Measurements from ENCODE around the gene TSPAN9. TPM values are rescaled to one million over a fixed set of nuclear protein-coding genes. Genes with fewer than 3 reads are reported as not detected.

The TSPAN9 gene
- polyA plus RNA-seq, 2 of the 4 experiments (the other 2 are of a cell fraction) = 12.4 to 16.1 TPM

DNA sequence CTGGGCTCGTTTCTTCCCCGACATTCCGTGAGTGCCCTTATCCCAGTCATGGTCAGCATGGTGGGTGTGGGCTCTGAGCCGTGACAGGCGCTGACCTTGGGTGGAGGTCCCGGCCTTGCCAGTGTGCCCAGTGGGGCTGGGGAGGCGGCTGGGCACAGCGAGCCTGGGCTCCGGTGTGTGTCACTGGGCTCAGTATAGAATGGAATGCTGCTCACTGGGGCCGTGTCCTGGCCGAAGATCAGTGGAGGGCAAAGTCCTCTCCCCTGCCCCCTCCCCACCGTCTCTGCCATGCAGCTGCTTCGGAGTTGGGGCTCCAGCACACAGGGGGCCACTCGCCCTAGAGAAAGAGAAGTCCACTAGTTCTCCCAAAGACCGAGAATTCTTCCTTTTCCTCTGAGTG lies 164.4 kb downstream of the TSPAN9 start:
- ATAC-seq = peak in 1 of 2 experiments; percentile 26; a peak in 1 of 6 replicates

DNA sequence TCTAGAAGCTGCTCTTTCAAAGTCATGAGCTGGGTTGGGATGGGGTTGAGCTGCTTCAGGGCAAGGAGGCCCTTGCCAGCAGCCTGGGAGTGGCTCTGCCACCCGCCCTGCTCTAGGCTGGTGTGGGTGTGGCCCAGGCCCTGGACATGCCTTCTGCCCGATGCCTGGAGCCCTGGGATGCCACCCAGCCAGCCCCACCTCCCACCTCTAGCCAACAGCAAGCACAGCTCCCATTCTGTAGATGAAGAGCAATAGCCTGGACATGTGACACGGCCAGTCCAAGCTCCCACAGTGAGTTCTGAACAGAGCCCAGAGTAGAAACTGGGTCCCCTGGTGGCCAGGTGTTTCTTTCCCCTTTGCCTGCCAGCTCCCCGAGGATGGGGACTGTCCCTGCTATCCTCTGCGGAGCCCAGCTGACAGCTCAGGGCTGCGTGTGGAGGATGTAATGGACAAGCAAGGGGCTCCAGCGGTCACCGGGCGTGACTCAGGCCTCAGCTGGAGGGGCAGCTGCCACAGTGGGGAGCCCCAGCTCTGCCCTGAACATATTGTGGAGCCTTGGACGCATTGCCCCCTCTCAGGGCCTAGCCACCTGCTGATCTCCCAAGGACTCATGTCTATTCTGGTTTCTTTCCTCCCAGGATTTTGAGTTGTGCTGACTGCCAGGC lies 165.2 kb downstream of the TSPAN9 start:
- DNase-seq (ENCODE audit: low read depth in 1 of 2, low spot score in 1 of 2) (peak in 1 of 2 experiments; percentile 7), FAIRE-seq (no peak)
- CTCF ChIA-PET = interaction anchor here (0.9 to 2.5 kb wide), 8 partner anchors 12 to 530 kb away, joined by 3 to 14 read pairs (median 4); no protein-coding TSS in a partner anchor

More for the DNA sequence above, 164.4 kb downstream of the TSPAN9 start:
- POLR2A ChIA-PET = no interaction called here
- no peak overlapping the region for H3K27ac ChIP-seq
- no peaks in the 10 kb centered on the region for H3K9me3 ChIP-seq
- no peak overlapping the region for H3K4me3 ChIP-seq
- DNase-seq (ENCODE audit: low read depth in 1 of 2, low spot score in 1 of 2) (no peak), FAIRE-seq (no peak)
- 72% methylated on average over 15 of the region's 15 CpGs for WGBS (ENCODE audit: missing lambda C conversion rate)
- no peak overlapping the region for H3K4me2 ChIP-seq
- no peak for TF ChIP-seq RNF2 (IDR thresholded peaks at IDR 0.05; ENCODE audit: borderline replicate concordance, low read depth)
- CTCF ChIA-PET = interaction anchor here (0.9 to 2.8 kb wide), 5 partner anchors 12 to 168 kb away, joined by 3 to 14 read pairs (median 7); no protein-coding TSS in a partner anchor
- peaks cover 5% of the 10 kb centered on the region; the same call in 1 of the 3 replicates for H3K4me1 ChIP-seq

DNA sequence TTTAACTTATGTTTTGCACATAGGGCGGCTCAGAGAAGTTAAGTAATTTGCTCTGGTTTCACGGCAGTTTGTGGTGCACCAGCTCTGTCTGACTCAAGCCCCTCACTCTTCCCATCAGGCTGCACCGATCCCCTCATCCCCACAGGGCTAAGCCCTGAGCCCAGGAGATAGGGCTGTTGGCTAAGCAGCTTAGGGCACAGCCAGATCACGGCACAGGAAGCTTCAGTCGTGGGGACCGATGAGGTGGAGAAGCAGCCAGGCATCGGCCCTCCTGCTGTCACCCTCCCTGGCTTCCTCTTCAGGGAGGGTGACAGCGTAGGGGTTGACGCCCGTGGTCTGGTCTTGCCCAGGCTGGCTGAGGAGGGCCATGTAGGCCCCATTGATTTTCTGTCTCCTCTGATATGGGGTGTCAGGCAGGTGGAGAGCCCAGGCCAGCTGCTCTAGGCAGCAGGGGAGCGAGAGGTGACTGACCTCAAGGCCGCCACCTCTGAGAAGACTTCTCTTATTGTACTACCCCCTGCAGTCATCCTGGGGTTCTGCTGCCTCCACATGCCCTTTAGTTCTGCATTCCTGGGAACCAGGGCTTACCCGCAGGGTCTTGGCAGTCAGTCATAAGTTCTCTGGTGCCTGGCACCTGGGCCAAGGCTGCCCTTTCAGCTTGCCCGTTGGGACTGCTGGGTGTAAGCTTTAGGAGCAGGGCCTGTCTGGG lies 166.4 kb downstream of the TSPAN9 start:
- FAIRE-seq (no peak), ATAC-seq (no peak), DNase-seq (ENCODE audit: low read depth in 1 of 2, low spot score in 1 of 2) (no peak)
- H3K27ac ChIP-seq = no peak overlapping the region
- no peaks in the 10 kb centered on the region for H3K9me3 ChIP-seq
- TF ChIP-seq ZSCAN20 (CRISPR knock-in tag; IDR thresholded peaks at IDR 0.05) (no peak), RFX5 (IDR thresholded peaks at IDR 0.05) (no peak), MAFK (IDR thresholded peaks at IDR 0.05; ENCODE audit: partially characterized antibody) (no peak), CBX8 (IDR thresholded peaks at IDR 0.05) (no peak), CHD2 (IDR thresholded peaks at IDR 0.05; ENCODE audit: low read length, partially characterized antibody) (no peak), EP300 (IDR thresholded peaks at IDR 0.05) (no peak), ESRRA (IDR thresholded peaks at IDR 0.05; ENCODE audit: borderline replicate concordance, low read length) (no peak), JUNB (IDR thresholded peaks at IDR 0.05) (no peak), MAZ (IDR thresholded peaks at IDR 0.05; ENCODE audit: borderline replicate concordance, low read depth, low read length) (no peak), HOXB5 (CRISPR knock-in tag; IDR thresholded peaks at IDR 0.05) (no peak), NPAS2 (CRISPR knock-in tag; IDR thresholded peaks at IDR 0.05; ENCODE audit: borderline replicate concordance) (no peak), PHF8 (IDR thresholded peaks at IDR 0.05; ENCODE audit: borderline replicate concordance, low read depth) (no peak), EHF (CRISPR knock-in tag; IDR thresholded peaks at IDR 0.05) (no peak), ZFP36 (IDR thresholded peaks at IDR 0.05; ENCODE audit: borderline replicate concordance, partially characterized antibody) (no peak), BHLHE40 (IDR thresholded peaks at IDR 0.05; ENCODE audit: low read depth, low read length) (no peak)
- TF ChIP-seq, protein P1, sequence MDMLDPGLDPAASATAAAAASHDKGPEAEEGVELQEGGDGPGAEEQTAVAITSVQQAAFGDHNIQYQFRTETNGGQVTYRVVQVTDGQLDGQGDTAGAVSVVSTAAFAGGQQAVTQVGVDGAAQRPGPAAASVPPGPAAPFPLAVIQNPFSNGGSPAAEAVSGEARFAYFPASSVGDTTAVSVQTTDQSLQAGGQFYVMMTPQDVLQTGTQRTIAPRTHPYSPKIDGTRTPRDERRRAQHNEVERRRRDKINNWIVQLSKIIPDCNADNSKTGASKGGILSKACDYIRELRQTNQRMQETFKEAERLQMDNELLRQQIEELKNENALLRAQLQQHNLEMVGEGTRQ (IDR thresholded peaks at IDR 0.05) = no peak
- H3K4me2 ChIP-seq = no peak overlapping the region
- H3K4me1 ChIP-seq = peaks cover 3% of the 10 kb centered on the region; the same call in 1 of the 3 replicates
- WGBS (ENCODE audit: missing lambda C conversion rate) = 68% methylated on average over 14 of the region's 14 CpGs
- CTCF ChIA-PET = interaction anchor here (0.6 to 2.5 kb wide), 10 partner anchors 13 to 529 kb away, joined by 3 to 14 read pairs (median 4); no protein-coding TSS in a partner anchor
- no peak overlapping the region for H3K4me3 ChIP-seq
- POLR2A ChIA-PET = no interaction called here

More for the DNA sequence above, 165.2 kb downstream of the TSPAN9 start:
- WGBS (ENCODE audit: missing lambda C conversion rate) = 51% methylated on average over 6 of the region's 10 CpGs
- Histone ChIP-seq H3K27ac (no peak overlapping the region), H3K9me3 (no peaks in the 10 kb centered on the region), H3K4me3 (no peak overlapping the region), H3K4me2 (no peak overlapping the region), H3K4me1 (peaks cover 3% of the 10 kb centered on the region; the same call in 1 of the 3 replicates)
- ATAC-seq = peak; percentile 36 to 74; a peak in 4 of 6 replicates
- POLR2A ChIA-PET = no interaction called here
- no peak for TF ChIP-seq RCOR1 (IDR thresholded peaks at IDR 0.05; ENCODE audit: low read depth, low read length)
- no peak for TF ChIP-seq KDM1A (IDR thresholded peaks at IDR 0.05; ENCODE audit: low read depth)
- TF ChIP-seq, protein P2, sequence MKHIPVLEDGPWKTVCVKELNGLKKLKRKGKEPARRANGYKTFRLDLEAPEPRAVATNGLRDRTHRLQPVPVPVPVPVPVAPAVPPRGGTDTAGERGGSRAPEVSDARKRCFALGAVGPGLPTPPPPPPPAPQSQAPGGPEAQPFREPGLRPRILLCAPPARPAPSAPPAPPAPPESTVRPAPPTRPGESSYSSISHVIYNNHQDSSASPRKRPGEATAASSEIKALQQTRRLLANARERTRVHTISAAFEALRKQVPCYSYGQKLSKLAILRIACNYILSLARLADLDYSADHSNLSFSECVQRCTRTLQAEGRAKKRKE (CRISPR knock-in tag; IDR thresholded peaks at IDR 0.05; ENCODE audit: low read depth) = no peak
- no peak for TF ChIP-seq CEBPB (IDR thresholded peaks at IDR 0.05)
- no peak for TF ChIP-seq JUNB (IDR thresholded peaks at IDR 0.05)
- TF ChIP-seq FOSB (CRISPR knock-in tag; IDR thresholded peaks at IDR 0.05) = no peak
